Vagina (tissue), 2 donors: Measurements from ENCODE around the gene C10orf90. TPM values are rescaled to one million over a fixed set of nuclear protein-coding genes. Genes with fewer than 3 reads are reported as not detected.

Experiments
- DNase-seq, 2 donors: peaks; one replicate each; pipeline ENCODE4 v3.0.0-alpha.2; 2017; ENCODE audit errors: extremely low spot score in 2 of 2
- H3K27ac ChIP-seq: fragments of 200-600 bp; sonication (generic); one replicate; pipeline ENCODE4 v1.5.1; 2019
- H3K27me3 ChIP-seq: fragments of 200-600 bp; sonication (generic); one replicate; pipeline ENCODE4 v1.5.1; 2019
- H3K36me3 ChIP-seq, 2 donors: fragments of 200-600 bp; sonication (generic); one replicate each; pipeline ENCODE4 v1.5.1; 2017 to 2019
- H3K4me1 ChIP-seq: fragments of 200-600 bp; sonication (generic); one replicate; pipeline ENCODE4 v1.5.1; 2019
- H3K4me3 ChIP-seq, 2 donors: fragments of 200-600 bp; sonication (generic); 1 replicate in 1 of 2; 2 replicates in 1 of 2; pipeline ENCODE4 v1.5.1; 2016 to 2019
- H3K9me3 ChIP-seq: fragments of 200-600 bp; sonication (generic); one replicate; pipeline ENCODE4 v1.5.1; 2019
- CTCF ChIP-seq, 3 experiments: fragments of 450-650 bp in 2 of 3; fragments of 200-600 bp in 1 of 3; sonication (generic) in 1 of 3; IDR thresholded peaks; one replicate each; pipeline ENCODE4 v1.5.1; 2017 to 2019; ENCODE audit warnings: antibody characterized with exemption in 3 of 3, mild to moderate bottlenecking in 2 of 3, moderate library complexity in 2 of 3
- POLR2A ChIP-seq, 2 donors: fragments of 450-650 bp; IDR thresholded peaks; one replicate each; pipeline ENCODE4 v1.6.1; 2017; ENCODE audit warnings: antibody characterized with exemption in 2 of 2, mild to moderate bottlenecking in 2 of 2, moderate library complexity in 2 of 2
- POLR2AphosphoS5 ChIP-seq, 2 donors: sonication (generic); formaldehyde crosslinking; IDR thresholded peaks; one replicate each; pipeline ENCODE4 v1.9.0; 2017; ENCODE audit warnings: antibody characterized with exemption in 2 of 2, mild to moderate bottlenecking in 2 of 2, low read depth in 1 of 2; ENCODE audit not compliant: insufficient read depth in 1 of 2
- intact Hi-C: fragments of 100-400 bp; cut with DNase I; formaldehyde crosslinking; loops from one replicate; pipeline ENCODE4 v1.15.1; 2023
- total RNA-seq: library from RNA; depleted of rRNA; stranded (reverse); fragments of >200 nt; gene quantifications from one replicate; pipeline ENCODE4 v1.2.3, GENCODE V29; 2016

Gene C10orf90
- total RNA-seq, 1 donor from 2014 or later = not detected

- Histone ChIP-seq H3K27me3 (no peaks in the 10 kb centered on the region), H3K27ac (no peak overlapping the region), H3K36me3 (no peaks in the 10 kb centered on the region), H3K4me3 (no peak overlapping the region), H3K4me1 (no peaks in the 10 kb centered on the region), H3K9me3 (no peaks in the 10 kb centered on the region)
- TF ChIP-seq POLR2A (IDR thresholded peaks at IDR 0.05) = no peak
- no peak for TF ChIP-seq CTCF (IDR thresholded peaks at IDR 0.05)
- no peak for TF ChIP-seq POLR2AphosphoS5 (IDR thresholded peaks at IDR 0.05; ENCODE audit: insufficient read depth in 1 of 2, low read depth in 1 of 2)
- intact Hi-C loops = no loop called here
- DNase-seq = no peak
Observed at GRCh38 chr10:126585249-126586017, 85.1 kb downstream of the C10orf90 start.

- TF ChIP-seq CTCF (IDR thresholded peaks at IDR 0.05) (no peak), POLR2AphosphoS5 (IDR thresholded peaks at IDR 0.05; ENCODE audit: insufficient read depth in 1 of 2, low read depth in 1 of 2) (no peak), POLR2A (IDR thresholded peaks at IDR 0.05) (no peak)
- Histone ChIP-seq H3K27me3 (no peaks in the 10 kb centered on the region), H3K27ac (no peak overlapping the region), H3K9me3 (no peaks in the 10 kb centered on the region), H3K4me3 (no peak overlapping the region), H3K4me1 (no peaks in the 10 kb centered on the region), H3K36me3 (no peaks in the 10 kb centered on the region)
- DNase-seq = no peak
- intact Hi-C loops = no loop called here
Observed at GRCh38 chr10:126584836-126585235, 85.7 kb downstream of the C10orf90 start.

- no peaks in the 10 kb centered on the region for H3K4me1 ChIP-seq
- H3K4me3 ChIP-seq = no peak overlapping the region
- intact Hi-C loops = no loop called here
- TF ChIP-seq POLR2A (IDR thresholded peaks at IDR 0.05) = no peak
- TF ChIP-seq POLR2AphosphoS5 (IDR thresholded peaks at IDR 0.05; ENCODE audit: insufficient read depth in 1 of 2, low read depth in 1 of 2) = no peak
- TF ChIP-seq CTCF (IDR thresholded peaks at IDR 0.05) = no peak
- H3K9me3 ChIP-seq = no peaks in the 10 kb centered on the region
- H3K27ac ChIP-seq = no peak overlapping the region
- H3K27me3 ChIP-seq = no peaks in the 10 kb centered on the region
- no peaks in the 10 kb centered on the region for H3K36me3 ChIP-seq
- no peak for DNase-seq
Observed at GRCh38 chr10:126583552-126584200, 86.8 kb downstream of the C10orf90 start.

GRCh38 chr10:126581648-126582046, 88.8 kb downstream of the C10orf90 start:
- no peaks in the 10 kb centered on the region for H3K9me3 ChIP-seq
- H3K4me1 ChIP-seq = no peaks in the 10 kb centered on the region
- intact Hi-C loops = no loop called here
- no peak for DNase-seq
- H3K27ac ChIP-seq = no peak overlapping the region
- H3K4me3 ChIP-seq = no peak overlapping the region
- H3K36me3 ChIP-seq = no peaks in the 10 kb centered on the region
- no peaks in the 10 kb centered on the region for H3K27me3 ChIP-seq
- TF ChIP-seq POLR2A (IDR thresholded peaks at IDR 0.05) (no peak), CTCF (IDR thresholded peaks at IDR 0.05) (no peak), POLR2AphosphoS5 (IDR thresholded peaks at IDR 0.05; ENCODE audit: insufficient read depth in 1 of 2, low read depth in 1 of 2) (no peak)
